K562 (cell line): ENCODE measurements around the gene BEX3.

ENCODE experiments used
- SMAD3 ChIP-seq: fragments of 450-650 bp; formaldehyde crosslinking; conservative IDR thresholded peaks from 2 replicates; pipeline ENCODE4 v1.4.0; 2020; ENCODE audit warnings: mild to moderate bottlenecking
- SMARCE1 ChIP-seq: fragments of 450-650 bp; IDR thresholded peaks from 2 replicates; pipeline ENCODE4 v1.7.1; 2016; ENCODE audit warnings: mild to moderate bottlenecking

DNA sequence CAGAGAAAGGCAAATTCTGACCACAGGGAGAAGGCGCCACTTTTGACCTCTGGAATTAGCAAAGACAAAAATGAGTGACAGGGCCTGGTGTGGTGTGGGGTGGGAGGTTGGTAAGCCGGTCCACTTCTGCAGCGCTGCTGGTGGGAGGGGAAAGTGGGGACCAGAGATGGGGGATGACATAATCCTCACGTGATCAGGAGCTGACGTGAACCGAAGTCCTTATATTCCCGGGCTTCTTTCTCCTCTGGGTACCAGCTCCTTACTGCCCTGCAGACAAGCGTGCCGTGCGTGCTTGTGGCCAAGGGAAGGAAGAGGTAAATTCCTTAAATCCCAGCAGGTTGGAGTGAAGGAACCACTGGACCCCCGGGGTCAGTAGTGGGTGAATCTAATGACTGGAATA lies 46.3 kb upstream of the BEX3 start, which contains the start of gene TCEAL7:
- TF ChIP-seq SMAD3 (CRISPR knock-in tag) = no peak
- TF ChIP-seq SMARCE1 = no peak
